ENCODE data around the gene C12orf42.

The C12orf42 gene

DNA sequence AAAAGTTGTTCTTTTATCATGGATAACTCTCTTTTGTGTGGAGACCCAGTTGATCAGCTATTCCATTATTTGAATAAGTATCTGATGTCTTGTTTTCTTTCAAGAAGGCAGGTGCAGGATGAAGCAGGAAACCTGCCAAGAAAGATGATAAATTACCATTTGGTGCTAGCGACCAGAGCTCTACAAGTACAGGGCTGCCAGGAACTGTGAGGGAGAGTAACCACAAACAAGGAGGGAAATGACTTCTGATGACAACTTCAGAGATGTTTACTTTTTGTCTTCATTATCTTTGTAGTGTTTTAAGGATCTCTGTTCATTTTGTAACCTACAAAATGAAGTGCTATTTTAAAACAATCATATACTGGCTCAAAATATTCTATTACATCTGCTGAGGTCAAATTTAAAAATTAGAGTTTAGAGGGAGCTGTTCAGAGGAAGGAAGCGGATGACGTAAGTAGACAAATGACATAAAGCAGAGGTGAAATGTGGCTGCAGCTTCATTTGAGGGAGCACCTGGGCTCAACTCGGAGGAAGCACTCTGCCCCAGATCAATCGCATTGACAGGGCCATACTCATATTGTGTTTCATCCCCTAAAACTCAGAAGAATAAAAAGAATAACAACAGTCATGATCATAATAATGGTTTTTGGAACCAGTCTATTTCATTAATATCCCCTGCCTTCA is 226.8 kb downstream of the C12orf42 start:
- DNase-seq (ENCODE audit: low read depth in 2 of 2), result no peak

DNA sequence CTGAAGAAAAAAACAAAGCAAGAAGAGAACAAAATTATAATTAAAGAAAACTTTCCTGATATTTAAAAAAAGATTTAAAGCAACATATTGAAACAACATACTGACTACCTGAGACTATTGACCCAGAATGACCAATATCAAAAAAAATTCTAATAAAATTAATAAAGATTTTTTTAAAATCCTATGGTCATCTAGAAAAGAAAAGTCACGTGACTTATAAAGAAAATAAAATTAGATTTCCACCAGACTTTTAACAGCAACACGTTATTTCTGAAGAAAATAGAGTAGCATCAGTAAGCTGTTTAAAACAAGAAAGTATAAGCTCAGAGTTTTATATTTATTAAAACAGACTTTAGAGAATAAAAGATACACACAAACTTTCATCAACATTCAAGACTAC is 238.0 kb downstream of the C12orf42 start:
- no peak for DNase-seq (ENCODE audit: low read depth in 2 of 2)

All from stimulated activated CD8-positive, alpha-beta memory T cell treated with anti-CD3 and anti-CD28 coated beads, Interleukin-15, amount 100 ng/mL, for 4 hours (primary cell).